Suprapubic skin (tissue), 4 donors: ENCODE measurements around the gene FXYD3. TPM values are rescaled to one million over a fixed set of nuclear protein-coding genes. Genes with fewer than 3 reads are reported as not detected.

Experiments
- DNase-seq, 2 donors: peaks; one replicate each; pipeline ENCODE4 v3.0.0-alpha.2; 2019; ENCODE audit warnings: low spot score in 2 of 2
- H3K27ac ChIP-seq: fragments of 200-600 bp; sonication (generic); one replicate; pipeline ENCODE4 v1.5.1; 2019
- H3K27me3 ChIP-seq: fragments of 200-600 bp; sonication (generic); one replicate; pipeline ENCODE4 v1.5.1; 2019
- H3K36me3 ChIP-seq: fragments of 200-600 bp; sonication (generic); one replicate; pipeline ENCODE4 v1.5.1; 2019
- H3K4me1 ChIP-seq: fragments of 200-600 bp; sonication (generic); one replicate; pipeline ENCODE4 v1.5.1; 2019
- H3K4me3 ChIP-seq: fragments of 200-600 bp; sonication (generic); one replicate; pipeline ENCODE4 v1.5.1; 2019; ENCODE audit warnings: mild to moderate bottlenecking
- H3K9me3 ChIP-seq: fragments of 200-600 bp; sonication (generic); one replicate; pipeline ENCODE4 v1.5.1; 2019
- EP300 ChIP-seq: sonication (generic); formaldehyde crosslinking; IDR thresholded peaks from one replicate; pipeline ENCODE4 v1.6.1; 2017; ENCODE audit warnings: antibody characterized with exemption
- POLR2A ChIP-seq, 2 donors: fragments of 450-650 bp; IDR thresholded peaks; one replicate each; pipeline ENCODE4 v1.6.1; 2017; ENCODE audit warnings: antibody characterized with exemption in 2 of 2, mild to moderate bottlenecking in 2 of 2, moderate library complexity in 2 of 2
- POLR2AphosphoS5 ChIP-seq, 3 donors: sonication (generic); formaldehyde crosslinking; IDR thresholded peaks; one replicate each; pipeline ENCODE4 v1.6.1; 2017; ENCODE audit warnings: antibody characterized with exemption in 3 of 3
- WGBS: methylation state at CpG from one replicate; pipeline ENCODE4 v1.1.5; 2018; 5-methylcytosine and 5-hydroxymethylcytosine counted together
- total RNA-seq, 4 donors: library from RNA; depleted of rRNA; stranded (reverse); fragments of >200 nt; gene quantifications; one replicate each; pipeline ENCODE4 v1.1.0, GENCODE V29; 2016
- TF ChIP-seq, protein P1 (sequence below), 2 donors: fragments of 200-600 bp in 1 of 2; fragments of 450-650 bp in 1 of 2; sonication (generic) in 1 of 2; IDR thresholded peaks; one replicate each; pipeline ENCODE4 v1.5.1; 2016 to 2019; ENCODE audit warnings: antibody characterized with exemption in 2 of 2, mild to moderate bottlenecking in 1 of 2, moderate library complexity in 1 of 2

Gene FXYD3
- total RNA-seq, 4 donors from 2014 or later: 383 to 765 (median 575) TPM

DNA sequence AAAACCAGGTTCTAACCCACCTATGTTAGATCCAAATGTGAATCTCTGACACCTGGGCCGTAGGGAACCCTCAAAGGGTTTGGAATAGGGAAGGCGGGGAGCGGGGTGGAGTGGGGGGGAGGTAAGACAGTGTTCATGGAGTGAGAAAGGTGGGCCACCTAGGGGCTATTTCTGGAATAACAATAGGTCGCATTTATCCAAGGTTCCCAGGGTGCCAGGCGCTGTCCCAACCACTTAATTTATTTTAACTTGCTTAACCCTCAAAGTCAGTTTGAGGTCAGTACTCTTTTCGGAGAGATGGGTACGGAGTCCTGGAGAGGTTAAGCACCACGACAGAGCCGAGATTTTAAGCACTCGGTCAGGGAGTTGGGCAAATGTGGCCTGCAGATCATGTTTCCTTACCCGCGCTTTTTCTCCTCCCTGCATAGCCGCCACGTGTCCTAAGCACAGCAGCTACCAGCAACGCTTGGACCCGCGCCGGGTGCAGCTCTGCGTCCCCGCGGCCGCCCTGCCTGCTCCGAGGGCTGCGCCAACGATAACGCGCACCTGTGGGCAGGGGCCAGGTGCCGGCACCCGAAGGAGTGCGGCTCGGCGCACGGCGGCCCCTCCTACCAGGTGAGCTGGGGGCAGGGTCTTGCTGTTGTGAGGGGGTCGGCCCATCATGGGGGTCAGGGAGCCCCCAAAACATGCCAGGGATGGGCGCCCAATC is 25.0 kb upstream of the FXYD3 start:
- peaks cover 39% of the 10 kb centered on the region for H3K4me1 ChIP-seq
- H3K27ac ChIP-seq: no peak overlapping the region
- H3K36me3 ChIP-seq: no peaks in the 10 kb centered on the region
- H3K9me3 ChIP-seq: no peaks in the 10 kb centered on the region
- no peaks in the 10 kb centered on the region for H3K27me3 ChIP-seq
- peak overlapping the region; percentile 13 for H3K4me3 ChIP-seq
- 9% methylated on average over 11 of the region's 36 CpGs for WGBS
- TF ChIP-seq POLR2A (IDR thresholded peaks at IDR 0.05): no peak
- TF ChIP-seq EP300: no peak
- TF ChIP-seq POLR2AphosphoS5 (IDR thresholded peaks at IDR 0.05): no peak
- TF ChIP-seq, protein P1, sequence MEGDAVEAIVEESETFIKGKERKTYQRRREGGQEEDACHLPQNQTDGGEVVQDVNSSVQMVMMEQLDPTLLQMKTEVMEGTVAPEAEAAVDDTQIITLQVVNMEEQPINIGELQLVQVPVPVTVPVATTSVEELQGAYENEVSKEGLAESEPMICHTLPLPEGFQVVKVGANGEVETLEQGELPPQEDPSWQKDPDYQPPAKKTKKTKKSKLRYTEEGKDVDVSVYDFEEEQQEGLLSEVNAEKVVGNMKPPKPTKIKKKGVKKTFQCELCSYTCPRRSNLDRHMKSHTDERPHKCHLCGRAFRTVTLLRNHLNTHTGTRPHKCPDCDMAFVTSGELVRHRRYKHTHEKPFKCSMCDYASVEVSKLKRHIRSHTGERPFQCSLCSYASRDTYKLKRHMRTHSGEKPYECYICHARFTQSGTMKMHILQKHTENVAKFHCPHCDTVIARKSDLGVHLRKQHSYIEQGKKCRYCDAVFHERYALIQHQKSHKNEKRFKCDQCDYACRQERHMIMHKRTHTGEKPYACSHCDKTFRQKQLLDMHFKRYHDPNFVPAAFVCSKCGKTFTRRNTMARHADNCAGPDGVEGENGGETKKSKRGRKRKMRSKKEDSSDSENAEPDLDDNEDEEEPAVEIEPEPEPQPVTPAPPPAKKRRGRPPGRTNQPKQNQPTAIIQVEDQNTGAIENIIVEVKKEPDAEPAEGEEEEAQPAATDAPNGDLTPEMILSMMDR (IDR thresholded peaks at IDR 0.05): peak in 1 of 2 donors; percentile 59
- peak in 1 of 2 donors; percentile 77 for DNase-seq

DNA sequence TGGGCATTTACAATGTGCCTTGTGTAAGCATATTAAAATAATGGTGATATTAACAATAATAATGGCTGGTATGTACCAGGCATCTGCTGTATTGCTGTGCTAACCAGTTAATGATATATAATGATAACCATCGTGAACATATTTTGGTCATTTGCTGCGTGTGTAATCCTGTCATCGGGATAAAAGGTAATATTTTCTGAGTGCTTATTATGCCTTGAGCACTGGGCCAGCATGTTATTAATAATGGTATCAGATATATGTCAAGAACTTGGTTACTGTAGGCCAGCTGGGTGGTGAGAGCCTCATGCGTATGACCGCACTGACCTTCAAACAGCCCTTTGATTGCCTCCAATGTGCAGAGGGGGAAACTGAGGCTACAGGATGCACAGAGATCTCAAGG is 22.2 kb upstream of the FXYD3 start:
- TF ChIP-seq POLR2A (IDR thresholded peaks at IDR 0.05) (no peak), EP300 (no peak), POLR2AphosphoS5 (IDR thresholded peaks at IDR 0.05) (no peak)
- TF ChIP-seq, protein P1 (IDR thresholded peaks at IDR 0.05): no peak

DNA sequence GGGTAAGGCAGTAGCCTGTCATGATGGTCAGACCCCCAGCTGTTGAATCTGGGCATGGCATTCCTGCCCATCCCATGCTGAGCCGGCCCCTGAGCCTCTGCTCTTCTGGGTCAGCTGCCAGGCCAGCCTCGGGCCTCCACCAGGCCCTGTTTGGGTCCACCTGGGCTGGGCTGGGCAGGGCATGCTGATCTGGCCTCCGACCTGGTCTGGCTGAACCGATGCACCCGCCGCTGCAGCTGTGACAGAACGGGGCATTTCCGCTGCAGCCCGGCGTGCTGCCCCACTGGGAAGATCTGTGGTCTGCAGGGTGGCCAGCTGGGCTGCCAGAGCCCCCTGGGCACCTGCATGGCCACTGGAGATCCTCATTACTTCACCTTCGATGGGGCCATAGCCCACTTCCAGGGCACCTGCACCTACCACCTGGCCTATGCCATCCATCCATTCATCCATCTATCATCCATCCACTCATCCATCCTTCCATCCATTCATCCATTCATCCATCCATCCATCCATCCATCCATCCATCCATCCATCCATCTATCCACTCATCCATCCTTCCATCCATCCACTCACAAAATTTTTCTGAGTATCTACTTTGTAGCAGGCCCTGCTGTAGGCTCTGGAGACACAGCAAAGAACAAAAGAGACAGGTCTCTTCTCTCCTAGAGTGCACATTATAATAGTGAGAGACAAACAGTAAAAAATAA is 21.5 kb upstream of the FXYD3 start:
- H3K4me3 ChIP-seq: no peak overlapping the region
- H3K36me3 ChIP-seq: no peaks in the 10 kb centered on the region
- H3K27ac ChIP-seq: no peak overlapping the region
- H3K4me1 ChIP-seq: peaks cover 64% of the 10 kb centered on the region
- H3K27me3 ChIP-seq: no peaks in the 10 kb centered on the region
- 82% methylated on average over 9 of the region's 11 CpGs for WGBS
- TF ChIP-seq, protein P1 (IDR thresholded peaks at IDR 0.05): no peak
- TF ChIP-seq EP300 (no peak), POLR2AphosphoS5 (IDR thresholded peaks at IDR 0.05) (no peak), POLR2A (IDR thresholded peaks at IDR 0.05) (no peak)
- H3K9me3 ChIP-seq: no peaks in the 10 kb centered on the region
- DNase-seq: no peak

More for the DNA sequence above, 22.2 kb upstream of the FXYD3 start:
- no peak overlapping the region for H3K4me3 ChIP-seq
- H3K27me3 ChIP-seq: no peaks in the 10 kb centered on the region
- H3K27ac ChIP-seq: no peak overlapping the region
- WGBS: 71% methylated on average over 5 of the region's 5 CpGs
- H3K4me1 ChIP-seq: peaks cover 57% of the 10 kb centered on the region
- no peaks in the 10 kb centered on the region for H3K9me3 ChIP-seq
- no peaks in the 10 kb centered on the region for H3K36me3 ChIP-seq
- no peak for DNase-seq

DNA sequence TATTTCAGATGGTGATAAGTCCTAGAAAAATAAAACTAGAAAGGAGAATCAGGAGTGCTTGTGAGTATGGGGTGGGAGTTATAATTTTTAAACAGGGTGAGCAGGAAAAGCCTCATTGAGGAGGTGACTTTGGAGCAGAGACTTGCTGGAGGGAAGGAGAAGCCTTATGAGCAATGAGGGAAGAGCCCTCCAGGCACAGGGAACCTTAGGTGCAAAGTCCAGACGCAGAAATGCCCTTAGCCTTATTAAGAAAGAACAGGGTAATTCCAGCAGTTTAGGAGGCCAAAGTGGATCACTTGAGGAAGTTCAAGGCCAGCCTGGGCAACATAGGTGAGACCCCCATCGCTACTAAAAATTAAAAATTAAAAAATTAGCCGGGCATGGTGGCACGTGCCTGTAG is 21.0 kb upstream of the FXYD3 start:
- no peak overlapping the region for H3K4me3 ChIP-seq
- H3K36me3 ChIP-seq: no peaks in the 10 kb centered on the region
- no peak for DNase-seq
- no peak overlapping the region for H3K27ac ChIP-seq
- no peaks in the 10 kb centered on the region for H3K27me3 ChIP-seq
- H3K9me3 ChIP-seq: no peaks in the 10 kb centered on the region
- peaks cover 68% of the 10 kb centered on the region for H3K4me1 ChIP-seq
- 92% methylated on average over 4 of the region's 4 CpGs for WGBS
- TF ChIP-seq EP300 (no peak), POLR2AphosphoS5 (IDR thresholded peaks at IDR 0.05) (no peak), POLR2A (IDR thresholded peaks at IDR 0.05) (no peak)
- TF ChIP-seq, protein P1 (IDR thresholded peaks at IDR 0.05): no peak

DNA sequence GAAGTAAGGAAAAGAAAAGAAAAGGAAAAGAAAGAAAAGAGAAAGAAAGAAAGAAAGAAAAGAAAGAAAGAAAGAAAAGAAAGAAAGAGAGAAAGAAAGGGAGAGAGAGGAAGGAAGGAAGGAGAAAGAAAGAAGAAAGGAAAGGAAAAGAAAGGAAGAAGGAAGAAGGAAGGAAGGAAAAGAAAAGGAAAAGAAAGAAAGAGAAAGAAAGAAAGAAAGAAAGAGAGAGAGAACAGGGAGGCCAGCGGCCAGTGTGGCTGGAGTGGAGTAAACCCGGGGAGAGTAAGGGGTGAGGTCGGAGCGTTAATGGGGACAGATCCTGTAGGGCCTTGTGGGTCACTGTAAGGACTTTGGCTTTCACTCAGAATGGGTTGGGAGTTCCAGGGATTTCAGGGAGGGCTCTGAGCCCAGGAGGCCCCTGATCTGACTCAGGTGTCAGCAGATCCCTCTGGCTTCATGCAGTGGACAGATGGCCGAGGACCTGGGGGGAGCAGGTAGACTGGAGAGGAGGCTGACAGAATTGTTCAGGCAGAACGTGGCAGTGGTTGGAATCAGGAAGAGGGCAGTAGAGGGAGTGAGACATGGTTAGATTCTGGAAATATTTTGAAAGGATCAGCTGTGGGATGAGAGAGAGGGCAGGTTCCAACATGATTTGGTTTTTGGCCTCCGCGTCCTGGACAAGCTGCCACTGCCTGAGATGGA is 19.8 kb upstream of the FXYD3 start:
- TF ChIP-seq POLR2AphosphoS5 (IDR thresholded peaks at IDR 0.05): no peak
- TF ChIP-seq, protein P1 (IDR thresholded peaks at IDR 0.05): no peak
- TF ChIP-seq EP300: no peak
- no peak for TF ChIP-seq POLR2A (IDR thresholded peaks at IDR 0.05)
- WGBS: 51% methylated on average over 8 of the region's 8 CpGs
- no peaks in the 10 kb centered on the region for H3K36me3 ChIP-seq
- H3K27ac ChIP-seq: peak overlapping the region; percentile 50
- no peaks in the 10 kb centered on the region for H3K9me3 ChIP-seq
- H3K27me3 ChIP-seq: no peaks in the 10 kb centered on the region
- no peak for DNase-seq
- peaks cover 66% of the 10 kb centered on the region for H3K4me1 ChIP-seq
- no peak overlapping the region for H3K4me3 ChIP-seq
